H1 (cell line): Measurements from ENCODE around the gene PDE1A. TPM values are rescaled to one million over a fixed set of nuclear protein-coding genes. Genes with fewer than 3 reads are reported as not detected.

Experiments used
- polyA plus RNA-seq, 7 experiments: library from polyadenylated mRNA; depleted of rRNA in 3 of 7; stranded (reverse) in 5 of 7; unstranded in 2 of 7; fragments of >200 nt in 5 of 7; fragments of 200-250 nt in 2 of 7; gene quantifications; 1 replicate in 5 of 7; 2 replicates in 1 of 7; 4 replicates in 1 of 7; pipeline versions ENCODE4 v1.2.1 to v1.2.3, GENCODE V29; 2011 to 2013; ENCODE audit warnings: missing spikeins in 2 of 7, mixed read lengths in 2 of 7
- small RNA-seq: library from polyadenylated mRNA; stranded (forward); fragments of <200 nt; extraction: miRNeasy Mini kit (QIAGEN cat#:217004); gene quantifications from one replicate; pipeline ENCODE3, GENCODE V24; 2013; ENCODE audit not compliant: insufficient read depth
- total RNA-seq: library from RNA; stranded (reverse); fragmentation: NEBNext Ultra II Directional; extraction: Animal tissue kit (Norgen Biotek cat#: 25700); gene quantifications from 2 replicates; pipeline ENCODE4 v1.2.1, GENCODE V29; 2021

The PDE1A gene
- total and polyA plus RNA-seq, 2 of the 8 experiments (the other 6 are each of a cell fraction or from before 2014, with no cell fraction given), result 0.34 TPM; not detected in 1

Small RNA genes within 50 kb of the gene (small RNA-seq; reads per million reads assigned to genes)
- gene RN7SL267P, result not detected
